Parathyroid adenoma (tissue), 2 donors: ENCODE measurements around the gene SPATA18.

Source experiments
- H2AFZ ChIP-seq: fragments of 300-600 bp; sonication (generic); one replicate; pipeline ENCODE4 v1.7.0; 2017; ENCODE audit warnings: antibody characterized with exemption, mild to moderate bottlenecking
- H3K27ac ChIP-seq: fragments of 300-600 bp; sonication (generic); one replicate; pipeline ENCODE4 v1.7.0; 2017
- H3K27me3 ChIP-seq: fragments of 300-600 bp; sonication (generic); one replicate; pipeline ENCODE4 v1.7.0; 2017; ENCODE audit warnings: low read length; ENCODE audit not compliant: control insufficient read depth, insufficient read depth
- H3K36me3 ChIP-seq: fragments of 300-600 bp; sonication (generic); one replicate; pipeline ENCODE4 v1.7.0; 2017; ENCODE audit warnings: low read length; ENCODE audit not compliant: control insufficient read depth, insufficient read depth
- H3K4me1 ChIP-seq: fragments of 300-600 bp; sonication (generic); one replicate; pipeline ENCODE4 v1.7.0; 2017; ENCODE audit warnings: control low read depth
- H3K4me2 ChIP-seq: fragments of 300-600 bp; sonication (generic); one replicate; pipeline ENCODE4 v1.7.0; 2017; ENCODE audit warnings: low read length
- H3K4me3 ChIP-seq: fragments of 300-600 bp; sonication (generic); one replicate; pipeline ENCODE4 v1.7.0; 2017; ENCODE audit warnings: low read depth, low read length
- H3K79me2 ChIP-seq: fragments of 300-600 bp; sonication (generic); one replicate; pipeline ENCODE4 v1.7.0; 2017; ENCODE audit warnings: control low read depth
- H3K9ac ChIP-seq: fragments of 300-600 bp; sonication (generic); one replicate; pipeline ENCODE4 v1.7.0; 2017; ENCODE audit warnings: mild to moderate bottlenecking
- H3K9me3 ChIP-seq: fragments of 300-600 bp; sonication (generic); one replicate; pipeline ENCODE4 v1.7.0; 2017; ENCODE audit warnings: low read length; ENCODE audit not compliant: control insufficient read depth
- TF ChIP-seq, protein P1 (sequence below): fragments of 300-600 bp; sonication (generic); IDR thresholded peaks from one replicate; pipeline ENCODE4 v1.7.0; 2017; ENCODE audit warnings: antibody characterized with exemption, mild to moderate bottlenecking
- donor health status: primary hyperparathyroidism.

Gene SPATA18

DNA sequence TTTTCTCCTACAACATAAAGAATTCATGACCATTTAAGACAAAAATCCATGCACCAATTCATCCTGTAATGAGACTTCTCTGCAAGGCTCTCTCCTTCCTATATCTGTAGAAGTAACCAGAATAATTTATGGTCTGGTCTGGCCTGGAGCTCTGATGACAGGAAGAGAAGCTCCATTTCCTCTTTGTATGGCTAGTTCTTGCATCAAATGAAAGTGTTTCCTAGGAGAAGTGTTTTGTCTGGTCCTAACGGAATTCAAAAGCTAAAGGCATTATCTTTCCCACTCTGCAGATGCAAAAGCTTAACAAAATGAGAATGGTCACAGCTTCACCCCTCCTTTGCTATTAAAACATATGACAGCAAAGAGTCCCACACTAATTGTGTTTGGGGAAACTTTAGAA is 55.1 kb downstream of the SPATA18 start:
- Histone ChIP-seq H3K4me3 (no peak overlapping the region), H3K9me3 (no peaks in the 10 kb centered on the region), H3K27ac (no peak overlapping the region), H3K79me2 (no peaks in the 10 kb centered on the region), H3K36me3 (no peaks in the 10 kb centered on the region), H3K4me2 (no peak overlapping the region), H3K9ac (no peak overlapping the region), H2AFZ (no peak overlapping the region), H3K27me3 (no peaks in the 10 kb centered on the region), H3K4me1 (no peaks in the 10 kb centered on the region)
- TF ChIP-seq, protein P1, sequence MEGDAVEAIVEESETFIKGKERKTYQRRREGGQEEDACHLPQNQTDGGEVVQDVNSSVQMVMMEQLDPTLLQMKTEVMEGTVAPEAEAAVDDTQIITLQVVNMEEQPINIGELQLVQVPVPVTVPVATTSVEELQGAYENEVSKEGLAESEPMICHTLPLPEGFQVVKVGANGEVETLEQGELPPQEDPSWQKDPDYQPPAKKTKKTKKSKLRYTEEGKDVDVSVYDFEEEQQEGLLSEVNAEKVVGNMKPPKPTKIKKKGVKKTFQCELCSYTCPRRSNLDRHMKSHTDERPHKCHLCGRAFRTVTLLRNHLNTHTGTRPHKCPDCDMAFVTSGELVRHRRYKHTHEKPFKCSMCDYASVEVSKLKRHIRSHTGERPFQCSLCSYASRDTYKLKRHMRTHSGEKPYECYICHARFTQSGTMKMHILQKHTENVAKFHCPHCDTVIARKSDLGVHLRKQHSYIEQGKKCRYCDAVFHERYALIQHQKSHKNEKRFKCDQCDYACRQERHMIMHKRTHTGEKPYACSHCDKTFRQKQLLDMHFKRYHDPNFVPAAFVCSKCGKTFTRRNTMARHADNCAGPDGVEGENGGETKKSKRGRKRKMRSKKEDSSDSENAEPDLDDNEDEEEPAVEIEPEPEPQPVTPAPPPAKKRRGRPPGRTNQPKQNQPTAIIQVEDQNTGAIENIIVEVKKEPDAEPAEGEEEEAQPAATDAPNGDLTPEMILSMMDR: no peak

DNA sequence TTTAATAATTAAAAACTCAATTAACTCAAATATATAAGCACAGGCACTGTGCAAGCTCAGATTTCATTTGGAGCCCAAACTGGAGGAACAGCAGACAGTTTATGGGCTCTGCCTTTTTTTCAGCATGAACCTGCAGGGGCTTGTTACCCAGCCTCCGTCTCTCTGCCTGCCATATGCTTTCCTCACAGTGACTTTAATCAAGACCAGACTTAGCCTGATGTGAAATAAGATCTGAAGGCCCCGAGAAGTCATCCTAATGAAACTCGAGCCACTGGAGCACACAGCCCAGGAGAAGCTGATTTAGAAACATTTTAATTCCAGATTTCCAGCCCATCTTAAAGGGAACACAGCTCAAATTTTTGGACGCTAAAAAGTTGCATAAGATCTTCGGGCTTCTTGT is 55.6 kb downstream of the SPATA18 start:
- H3K27me3 ChIP-seq: no peaks in the 10 kb centered on the region
- no peaks in the 10 kb centered on the region for H3K36me3 ChIP-seq
- H3K4me2 ChIP-seq: no peak overlapping the region
- TF ChIP-seq, protein P1: no peak
- H3K4me1 ChIP-seq: no peaks in the 10 kb centered on the region
- H2AFZ ChIP-seq: no peak overlapping the region
- H3K9ac ChIP-seq: no peak overlapping the region
- no peak overlapping the region for H3K27ac ChIP-seq
- no peaks in the 10 kb centered on the region for H3K79me2 ChIP-seq
- no peaks in the 10 kb centered on the region for H3K9me3 ChIP-seq
- H3K4me3 ChIP-seq: no peak overlapping the region

DNA sequence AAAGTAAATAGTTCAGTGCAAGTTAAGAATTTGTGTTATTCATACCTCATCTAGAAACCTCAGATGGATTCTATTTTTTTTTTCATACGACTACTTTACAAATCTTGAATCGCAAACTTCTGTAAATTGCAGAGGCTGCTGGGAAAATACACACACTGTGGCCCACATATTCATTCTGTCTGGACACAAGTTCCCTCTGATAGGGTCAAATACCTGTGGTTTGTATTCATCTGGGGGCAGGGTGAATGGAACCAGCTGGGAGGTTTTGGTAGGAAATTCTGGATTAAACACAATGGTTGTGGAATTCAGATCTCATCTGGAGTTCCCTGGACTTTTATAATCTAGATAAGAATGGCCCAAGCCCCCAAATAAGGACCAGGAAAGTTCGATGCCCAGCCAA is 56.2 kb downstream of the SPATA18 start:
- no peaks in the 10 kb centered on the region for H3K9me3 ChIP-seq
- TF ChIP-seq, protein P1: no peak
- H3K27ac ChIP-seq: no peak overlapping the region
- no peak overlapping the region for H2AFZ ChIP-seq
- H3K27me3 ChIP-seq: no peaks in the 10 kb centered on the region
- H3K4me3 ChIP-seq: no peak overlapping the region
- H3K4me1 ChIP-seq: no peaks in the 10 kb centered on the region
- no peak overlapping the region for H3K9ac ChIP-seq
- H3K4me2 ChIP-seq: no peak overlapping the region
- no peaks in the 10 kb centered on the region for H3K36me3 ChIP-seq
- no peaks in the 10 kb centered on the region for H3K79me2 ChIP-seq

DNA sequence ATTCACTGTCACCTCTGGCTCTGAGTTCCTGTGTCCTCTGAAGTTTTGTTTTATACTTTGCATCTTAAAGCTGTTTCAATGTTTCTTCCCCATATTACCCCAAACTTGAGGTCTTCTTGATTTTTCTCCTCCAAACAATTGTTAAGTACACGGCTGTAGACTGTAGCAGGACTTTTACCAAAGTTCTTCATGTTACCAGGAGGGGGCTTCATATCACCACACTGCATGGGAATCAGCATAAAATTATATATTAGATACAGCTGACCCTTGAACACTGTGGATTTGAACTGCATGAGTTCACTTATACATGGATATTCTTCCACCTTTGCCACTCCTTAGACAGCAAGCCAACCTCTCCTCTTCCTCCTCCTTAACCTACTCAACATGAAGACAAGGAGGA is 56.6 kb downstream of the SPATA18 start:
- Histone ChIP-seq H3K9me3 (no peaks in the 10 kb centered on the region), H3K27me3 (no peaks in the 10 kb centered on the region), H3K4me2 (no peak overlapping the region), H3K4me1 (no peaks in the 10 kb centered on the region), H3K36me3 (no peaks in the 10 kb centered on the region), H3K9ac (no peak overlapping the region), H3K79me2 (no peaks in the 10 kb centered on the region), H2AFZ (no peak overlapping the region), H3K27ac (no peak overlapping the region), H3K4me3 (no peak overlapping the region)
- TF ChIP-seq, protein P1: no peak

DNA sequence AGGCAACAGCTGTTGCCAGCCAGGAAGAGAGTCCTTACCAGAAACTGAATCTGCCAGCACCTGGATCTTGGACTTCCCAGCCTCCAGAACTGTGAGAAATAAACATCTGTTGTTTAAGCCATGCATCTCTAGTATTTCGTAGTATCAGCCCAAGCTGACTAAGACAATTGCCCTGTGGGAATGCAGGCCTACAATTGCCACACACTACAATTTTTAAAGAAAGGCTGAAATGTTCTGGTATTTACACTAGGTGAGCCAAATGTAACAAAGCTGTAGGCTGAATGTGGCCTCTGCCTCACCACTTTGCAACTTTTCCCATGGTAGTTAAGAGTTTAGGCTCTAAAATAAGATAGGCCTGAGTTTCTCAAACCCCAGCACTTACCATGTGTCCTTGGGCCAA is 59.1 kb downstream of the SPATA18 start:
- no peak overlapping the region for H2AFZ ChIP-seq
- H3K27ac ChIP-seq: no peak overlapping the region
- no peak overlapping the region for H3K4me2 ChIP-seq
- H3K27me3 ChIP-seq: no peaks in the 10 kb centered on the region
- no peaks in the 10 kb centered on the region for H3K9me3 ChIP-seq
- H3K9ac ChIP-seq: no peak overlapping the region
- no peaks in the 10 kb centered on the region for H3K4me1 ChIP-seq
- TF ChIP-seq, protein P1: no peak
- no peak overlapping the region for H3K4me3 ChIP-seq
- no peaks in the 10 kb centered on the region for H3K79me2 ChIP-seq
- no peaks in the 10 kb centered on the region for H3K36me3 ChIP-seq
